ENCODE data around the gene RAMACL.
"Not testable (repeated sequence)": the region's sequence is repeated elsewhere in the genome, so short reads cannot be mapped to it uniquely, and the experiment has no call there.

The RAMACL gene

GRCh38 chr6:166553563-166554271 lies 32.8 kb downstream of the RAMACL start:
- DNase-seq, result no peak

GRCh38 chr6:166552600-166552999 lies 33.9 kb downstream of the RAMACL start:
- no peak for DNase-seq

- DNase-seq, result no peak
These were observed 34.6 kb downstream of the RAMACL start for GRCh38 chr6:166551754-166552495.

DNA sequence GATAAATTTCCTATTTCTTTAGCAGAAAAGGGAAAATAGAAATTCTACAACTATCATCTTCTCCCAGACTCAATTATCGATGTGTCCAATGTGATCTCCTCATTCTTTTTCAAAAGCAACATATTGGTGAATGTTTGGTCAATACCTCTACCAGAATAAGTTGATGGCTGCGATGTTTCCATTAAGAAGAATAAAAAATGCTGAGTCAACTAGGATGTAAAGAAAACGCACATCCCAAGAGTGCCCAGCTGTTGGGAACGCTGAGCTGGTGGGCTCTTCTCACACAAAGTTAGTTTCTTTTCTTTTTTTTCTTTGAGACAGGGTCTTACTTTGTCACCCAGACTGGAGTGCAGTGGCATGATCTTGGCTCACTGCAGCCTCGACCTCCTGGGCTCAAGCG lies 39.8 kb downstream of the RAMACL start:
- no peak for DNase-seq

- DNase-seq, result no peak
These were observed 41.1 kb downstream of the RAMACL start for GRCh38 chr6:166545156-166546034.

DNA sequence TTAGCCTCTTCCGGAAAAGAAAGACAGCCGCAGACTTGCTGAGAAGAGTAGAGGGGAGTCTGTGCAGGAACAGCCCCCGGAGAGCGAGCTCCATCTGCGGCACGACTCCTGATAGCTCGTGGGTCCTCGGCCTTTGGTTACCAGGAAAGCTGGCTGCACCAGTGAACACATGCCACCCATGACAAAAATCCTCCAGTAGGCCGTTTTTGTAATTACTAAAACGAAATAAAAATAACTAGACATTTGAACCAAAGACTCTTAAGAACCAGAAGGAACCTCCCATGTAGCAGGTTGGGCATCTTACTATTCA lies 42.2 kb downstream of the RAMACL start:
- DNase-seq, result no peak

DNA sequence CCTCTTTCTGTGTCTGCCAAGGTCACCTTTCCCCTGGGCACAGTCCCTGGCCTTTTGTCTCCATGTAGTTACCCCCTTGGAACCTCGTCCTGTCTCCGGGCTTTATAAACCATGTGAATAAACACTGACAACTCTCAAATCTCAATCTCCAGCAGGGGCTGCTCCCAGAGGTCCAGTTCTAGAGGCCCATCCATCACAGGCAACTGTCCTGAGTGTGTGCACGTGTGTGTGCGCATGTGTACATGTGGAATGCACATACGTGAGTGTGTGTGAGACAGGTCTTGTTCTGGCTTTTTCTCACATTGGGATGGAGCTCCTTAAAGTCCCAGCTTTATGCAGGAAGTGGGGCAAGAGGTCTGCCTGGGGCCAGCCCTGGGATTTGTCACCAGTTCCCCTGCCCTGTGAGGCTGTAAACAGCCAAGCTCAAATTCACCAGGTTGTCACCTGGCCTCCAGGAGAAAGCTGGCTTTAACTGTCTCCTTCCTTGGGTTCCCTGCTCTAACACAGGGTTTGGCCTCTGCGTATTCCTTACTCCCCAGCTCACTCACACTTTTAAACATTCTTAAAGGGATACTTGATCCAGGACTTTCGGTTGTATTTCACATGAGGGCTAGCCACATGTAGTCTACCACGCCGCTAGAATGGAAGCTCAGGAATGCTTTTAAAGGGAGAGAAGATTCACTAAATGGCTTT lies 42.7 kb downstream of the RAMACL start:
- no peak for DNase-seq

DNA sequence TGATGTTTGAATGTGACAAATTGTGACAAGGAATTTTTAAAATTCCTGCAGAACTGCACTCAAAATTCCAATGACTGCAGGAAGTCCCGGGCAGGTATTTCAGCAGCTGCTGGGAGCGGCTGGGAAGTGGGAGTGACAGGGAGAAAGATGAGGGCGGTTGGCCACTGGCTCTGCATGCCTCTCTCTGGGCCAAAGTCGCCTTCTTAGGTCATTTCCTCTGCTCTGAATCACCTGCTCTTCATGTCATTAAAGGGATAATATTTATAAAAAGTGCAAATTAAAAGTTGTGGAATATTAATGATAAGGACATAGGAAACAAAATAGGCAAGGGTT lies 43.9 kb downstream of the RAMACL start:
- no peak for DNase-seq

- DNase-seq, result no peak
These were observed 44.5 kb downstream of the RAMACL start for GRCh38 chr6:166541876-166542579.

DNA sequence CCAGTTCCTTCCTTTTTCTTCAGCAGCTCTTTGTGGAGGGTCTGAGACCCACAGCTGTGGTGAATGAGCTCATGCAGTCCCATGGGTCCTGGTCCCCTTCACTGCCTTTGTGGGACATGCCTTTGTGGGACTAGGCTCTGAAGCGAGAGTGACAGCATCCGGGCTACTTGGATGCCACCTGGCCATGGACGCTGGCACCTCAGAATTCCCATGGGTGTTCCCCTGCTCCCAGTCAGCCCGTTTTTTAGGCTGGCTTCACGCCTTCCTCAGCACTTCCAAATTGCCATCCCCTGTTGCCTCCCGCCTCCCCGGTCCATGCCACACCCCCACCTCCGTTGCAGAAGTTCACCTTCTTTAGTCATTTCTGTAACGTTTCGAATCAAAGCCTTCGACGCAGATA lies 45.1 kb downstream of the RAMACL start:
- no peak for DNase-seq

DNA sequence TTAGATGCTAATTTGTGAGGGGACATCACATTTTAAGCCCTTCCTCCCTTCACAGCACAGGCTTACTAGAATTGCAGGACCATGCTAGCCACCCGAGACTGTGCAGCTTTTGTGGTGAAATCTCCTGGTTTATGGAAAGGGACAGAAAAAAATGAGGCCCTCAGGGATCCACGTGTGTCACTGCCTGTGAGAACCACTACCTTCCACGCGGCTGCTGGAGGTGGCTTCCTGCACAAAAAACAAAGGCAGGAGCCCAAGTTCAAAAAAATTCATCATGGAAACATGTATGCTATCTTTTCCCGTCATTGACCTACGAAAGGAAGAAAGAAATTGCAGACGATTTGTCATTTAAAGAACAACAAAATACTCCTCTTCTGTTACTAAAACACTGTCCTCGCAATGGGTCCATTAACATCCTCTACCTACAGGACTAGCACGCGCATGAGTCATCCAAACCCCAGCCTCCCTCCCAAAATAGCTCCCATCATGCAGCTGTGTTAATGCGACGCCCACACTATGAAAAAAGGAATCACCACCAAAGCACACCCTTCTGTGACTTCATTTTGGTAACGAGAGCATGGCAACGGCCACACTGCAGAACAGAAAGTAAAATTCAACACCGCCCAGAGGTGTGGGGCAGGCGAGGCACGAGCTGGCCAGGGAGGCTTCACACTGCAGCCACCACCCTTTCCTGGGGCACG lies 45.7 kb downstream of the RAMACL start:
- DNase-seq, result peak; percentile 59

GRCh38 chr6:166539543-166539942 lies 46.9 kb downstream of the RAMACL start:
- DNase-seq, result no peak

GRCh38 chr6:166539011-166539385 lies 47.5 kb downstream of the RAMACL start:
- DNase-seq, result not testable (repeated sequence)

- no peak for DNase-seq
These were observed 48.0 kb downstream of the RAMACL start for GRCh38 chr6:166538297-166539010.

GRCh38 chr6:166534658-166535406 lies 51.6 kb downstream of the RAMACL start:
- DNase-seq, result no peak

DNA sequence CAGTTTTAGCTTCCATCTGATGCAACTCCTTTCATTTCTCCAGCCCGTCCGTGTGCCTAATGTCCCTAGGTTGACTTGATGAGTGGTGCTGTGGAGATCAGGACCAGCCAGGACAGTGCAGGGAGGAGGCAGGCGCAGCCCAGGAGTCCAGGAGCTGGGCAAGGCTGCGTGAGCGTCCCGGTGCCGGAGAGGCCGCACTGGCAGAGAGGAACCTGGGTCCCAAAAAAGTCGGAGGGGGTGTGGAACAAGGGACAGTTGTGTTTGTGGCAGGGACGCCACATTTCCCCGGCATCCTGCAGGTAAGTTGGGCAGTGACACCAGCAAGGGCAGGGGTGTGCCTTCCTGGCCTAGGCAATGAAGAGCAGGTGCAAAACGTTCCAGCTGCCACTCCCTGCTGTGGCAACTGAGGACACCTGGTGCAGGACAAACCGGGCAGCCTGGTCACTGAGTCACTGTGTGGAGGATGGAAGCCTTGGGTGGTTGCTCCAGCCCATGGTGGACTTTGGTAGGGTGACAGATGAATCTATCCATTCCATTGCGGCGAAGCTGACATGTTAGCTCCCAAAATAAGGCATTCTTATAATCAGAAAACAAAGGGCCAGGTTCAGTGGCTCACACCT lies 53.2 kb downstream of the RAMACL start:
- no peak for DNase-seq
